ENCODE measurements around the gene RAB9A. TPM values are rescaled to one million over a fixed set of nuclear protein-coding genes. Genes with fewer than 3 reads are reported as not detected.
A peak's percentile ranks its signal among the peaks of the same experiment; 100 is the strongest.

Gene RAB9A
- total RNA-seq, 2 experiments from 2014 or later: 11.7 to 14.1 TPM

- H2AFZ ChIP-seq (ENCODE audit: low read length): no peak overlapping the region
- peak overlapping the region; percentile 100 for H3K27ac ChIP-seq (ENCODE audit: low read depth, low read length, poor library complexity, severe bottlenecking)
- no peaks in the 10 kb centered on the region for H4K20me1 ChIP-seq (ENCODE audit: insufficient read depth, low read length)
- TF ChIP-seq EZH2phosphoT487 (IDR thresholded peaks at IDR 0.05; ENCODE audit: borderline replicate concordance, low read depth, low read length) (no peak), CTCF (conservative IDR thresholded peaks at IDR 0.05; ENCODE audit: low read length) (no peak)
- CTCF ChIA-PET (ENCODE audit: unreplicated experiment): no interaction called here
- peak overlapping the region; percentile 73; the same call in 1 of the 2 replicates for H3K4me2 ChIP-seq (ENCODE audit: low read length)
- intact Hi-C loops (cut with micrococcal nuclease; ENCODE audit: unreplicated experiment): loop anchor here (10.0 kb wide), 2 partner anchors 252 to 1118 kb away; partner anchors contain the start of genes FANCB and MOSPD2
- no peak overlapping the region for H3K4me3 ChIP-seq (ENCODE audit: low read depth, low read length, poor library complexity, severe bottlenecking)
- peaks cover 92% of the 10 kb centered on the region for H3K4me1 ChIP-seq (ENCODE audit: insufficient read depth, low read length, poor library complexity, severe bottlenecking)
- peaks cover 46% of the 10 kb centered on the region; the same call in 1 of the 2 replicates for H3K79me2 ChIP-seq (ENCODE audit: insufficient read depth, low read depth, low read length)
- no peaks in the 10 kb centered on the region for H3K9me2 ChIP-seq (ENCODE audit: insufficient read depth, low read length)
- DNase-seq (ENCODE audit: low spot score): no peak
- POLR2A ChIA-PET: interaction anchor here (1.4 to 2.5 kb wide), 2 partner anchors 22 to 273 kb away, joined by 5 to 7 read pairs; partner anchors contain the start of genes GEMIN8, OFD1 and TRAPPC2
- no TSS peak for BruUV-seq (replicated peaks)
- no peaks in the 10 kb centered on the region for H3K9me3 ChIP-seq (ENCODE audit: low read length)
- peaks cover 89% of the 10 kb centered on the region for H3K36me3 ChIP-seq (ENCODE audit: insufficient read depth, low read length)
Measured at GRCh38 chrX:13756381-13756780, 67.5 kb downstream of the RAB9A start.

DNA sequence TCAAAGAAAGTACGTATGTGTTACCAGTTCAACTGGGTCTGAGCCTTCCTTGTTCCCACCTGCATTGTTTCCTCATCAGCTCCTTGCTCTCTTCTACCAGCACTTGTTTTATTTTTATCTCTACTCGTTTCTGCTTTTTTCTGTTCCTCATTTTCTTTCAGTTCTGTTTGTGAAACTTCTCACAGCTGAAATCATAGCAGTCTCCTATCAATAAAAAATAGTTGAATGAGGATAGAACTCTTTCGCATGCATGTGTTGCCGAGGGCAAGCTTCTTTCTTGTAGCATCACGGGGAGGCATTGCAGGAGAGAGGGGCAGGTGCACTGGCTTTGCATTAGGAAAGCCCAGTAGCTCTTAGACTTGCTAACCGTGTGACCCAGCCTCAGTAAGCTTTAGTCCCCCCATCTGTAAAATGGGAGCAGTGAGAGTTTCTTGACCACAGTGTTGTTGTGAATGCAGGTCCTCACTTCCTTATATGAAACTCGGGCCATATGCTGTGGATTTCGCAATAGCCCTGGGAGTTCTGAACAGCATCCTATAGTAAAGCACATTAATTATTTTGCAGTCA is 70.3 kb downstream of the RAB9A start:
- peaks cover 91% of the 10 kb centered on the region for H3K36me3 ChIP-seq (ENCODE audit: insufficient read depth, low read length)
- peak; percentile 83 for DNase-seq (ENCODE audit: low spot score)
- ChIA-PET CTCF (ENCODE audit: unreplicated experiment) (interaction anchor here (0.8 to 1.0 kb wide), 2 partner anchors 10 to 23 kb away, joined by 3 read pairs; no protein-coding TSS in a partner anchor), POLR2A (interaction anchor here (0.7 to 0.9 kb wide), 2 partner anchors 13 to 1364 kb away, joined by 3 to 4 read pairs; no protein-coding TSS in a partner anchor)
- peaks cover 78% of the 10 kb centered on the region for H3K4me1 ChIP-seq (ENCODE audit: insufficient read depth, low read length, poor library complexity, severe bottlenecking)
- peak overlapping the region; percentile 73 for H3K4me2 ChIP-seq (ENCODE audit: low read length)
- H2AFZ ChIP-seq (ENCODE audit: low read length): no peak overlapping the region
- H3K4me3 ChIP-seq (ENCODE audit: low read depth, low read length, poor library complexity, severe bottlenecking): peak overlapping the region; percentile 55
- no peaks in the 10 kb centered on the region for H4K20me1 ChIP-seq (ENCODE audit: insufficient read depth, low read length)
- H3K9me2 ChIP-seq (ENCODE audit: insufficient read depth, low read length): no peaks in the 10 kb centered on the region
- H3K9me3 ChIP-seq (ENCODE audit: low read length): no peaks in the 10 kb centered on the region
- H3K27ac ChIP-seq (ENCODE audit: low read depth, low read length, poor library complexity, severe bottlenecking): peak overlapping the region; percentile 100
- no TSS peak for BruUV-seq (replicated peaks)
- no peak for TF ChIP-seq EZH2phosphoT487 (IDR thresholded peaks at IDR 0.05; ENCODE audit: borderline replicate concordance, low read depth, low read length)
- no peak for TF ChIP-seq CTCF (conservative IDR thresholded peaks at IDR 0.05; ENCODE audit: low read length)
- intact Hi-C loops (cut with micrococcal nuclease; ENCODE audit: unreplicated experiment): loop anchor here (2.0 to 10.0 kb wide), 4 partner anchors 24 to 1116 kb away; partner anchors contain the start of genes FANCB, GEMIN8, MOSPD2 and OFD1
- H3K79me2 ChIP-seq (ENCODE audit: insufficient read depth, low read depth, low read length): peaks cover 50% of the 10 kb centered on the region; the same call in 1 of the 2 replicates

Other genes starting within 250 kb of the RAB9A start
- gene EGFL6, start 119.5 kb upstream of the RAB9A start, total RNA-seq (2014; rRNA removed; shearing (Covaris generic)): not detected in 2 replicates
- gene EGFL6, start 119.5 kb upstream of the RAB9A start, total RNA-seq (2022): not detected in 2 replicates
- gene TCEANC, start 36.0 kb upstream of the RAB9A start, total RNA-seq (2014; rRNA removed; shearing (Covaris generic)): 4.5 and 6.0 TPM in 2 replicates
- gene TCEANC, start 36.0 kb upstream of the RAB9A start, total RNA-seq (2022): 4.0 and 4.8 TPM in 2 replicates
- gene TRAPPC2, start 45.5 kb downstream of the RAB9A start, total RNA-seq (2014; rRNA removed; shearing (Covaris generic)): 16.4 and 22.2 TPM in 2 replicates
- 27.0 and 32.3 TPM in 2 replicates for gene TRAPPC2, start 45.5 kb downstream of the RAB9A start, total RNA-seq (2022)
- 60.7 and 71.0 TPM in 2 replicates for gene OFD1, start 45.6 kb downstream of the RAB9A start, total RNA-seq (2014; rRNA removed; shearing (Covaris generic))
- 64.7 and 69.8 TPM in 2 replicates for gene OFD1, start 45.6 kb downstream of the RAB9A start, total RNA-seq (2022)
- not detected in 2 replicates for gene GPM6B, start 128.0 kb downstream of the RAB9A start, total RNA-seq (2014; rRNA removed; shearing (Covaris generic))
- not detected in 2 replicates for gene GPM6B, start 128.0 kb downstream of the RAB9A start, total RNA-seq (2022)

Measured in OCI-LY7 (cell line).